AG09309 (cell line): ENCODE measurements around the gene LFNG.

Experiments used
- DNase-seq: peaks from one replicate; pipeline ENCODE4 v3.0.0-alpha.2; 2010; ENCODE audit warnings: low read depth
- H3K4me3 ChIP-seq: 2 replicates; pipeline ENCODE4 v1.5.1; 2011; ENCODE audit warnings: mild to moderate bottlenecking, low read depth, low read length, moderate library complexity; ENCODE audit not compliant: control insufficient read depth
- TF ChIP-seq, protein P1 (sequence below): IDR thresholded peaks from 2 replicates; pipeline ENCODE4 v1.5.1; 2011; ENCODE audit warnings: mild to moderate bottlenecking, low read depth, low read length, inconsistent platforms; ENCODE audit not compliant: insufficient read depth, control insufficient read depth; ENCODE audit errors: missing control alignments

The LFNG gene

DNA sequence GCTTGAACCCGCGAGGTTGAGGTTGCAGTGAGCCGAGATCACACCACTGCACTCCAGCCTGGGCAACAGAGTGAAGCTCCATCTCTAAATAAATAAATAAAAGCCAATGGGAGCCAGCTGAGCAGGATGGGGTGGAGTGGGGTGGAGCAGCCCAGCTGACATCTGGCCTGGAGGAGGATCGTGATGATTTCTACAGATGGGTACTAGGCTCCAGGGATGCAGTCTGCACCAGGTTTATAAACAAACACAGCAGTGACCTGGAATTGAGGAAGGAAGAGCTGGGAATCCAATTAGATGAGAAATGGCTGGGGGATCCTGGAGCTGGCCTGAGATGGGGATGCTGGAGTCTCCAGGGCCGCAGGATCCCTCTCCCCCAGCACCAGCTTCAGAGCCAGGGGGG, 36.1 kb upstream of the LFNG start:
- DNase-seq: no peak
- TF ChIP-seq, protein P1, sequence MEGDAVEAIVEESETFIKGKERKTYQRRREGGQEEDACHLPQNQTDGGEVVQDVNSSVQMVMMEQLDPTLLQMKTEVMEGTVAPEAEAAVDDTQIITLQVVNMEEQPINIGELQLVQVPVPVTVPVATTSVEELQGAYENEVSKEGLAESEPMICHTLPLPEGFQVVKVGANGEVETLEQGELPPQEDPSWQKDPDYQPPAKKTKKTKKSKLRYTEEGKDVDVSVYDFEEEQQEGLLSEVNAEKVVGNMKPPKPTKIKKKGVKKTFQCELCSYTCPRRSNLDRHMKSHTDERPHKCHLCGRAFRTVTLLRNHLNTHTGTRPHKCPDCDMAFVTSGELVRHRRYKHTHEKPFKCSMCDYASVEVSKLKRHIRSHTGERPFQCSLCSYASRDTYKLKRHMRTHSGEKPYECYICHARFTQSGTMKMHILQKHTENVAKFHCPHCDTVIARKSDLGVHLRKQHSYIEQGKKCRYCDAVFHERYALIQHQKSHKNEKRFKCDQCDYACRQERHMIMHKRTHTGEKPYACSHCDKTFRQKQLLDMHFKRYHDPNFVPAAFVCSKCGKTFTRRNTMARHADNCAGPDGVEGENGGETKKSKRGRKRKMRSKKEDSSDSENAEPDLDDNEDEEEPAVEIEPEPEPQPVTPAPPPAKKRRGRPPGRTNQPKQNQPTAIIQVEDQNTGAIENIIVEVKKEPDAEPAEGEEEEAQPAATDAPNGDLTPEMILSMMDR: no peak
- H3K4me3 ChIP-seq: no peak overlapping the region

DNA sequence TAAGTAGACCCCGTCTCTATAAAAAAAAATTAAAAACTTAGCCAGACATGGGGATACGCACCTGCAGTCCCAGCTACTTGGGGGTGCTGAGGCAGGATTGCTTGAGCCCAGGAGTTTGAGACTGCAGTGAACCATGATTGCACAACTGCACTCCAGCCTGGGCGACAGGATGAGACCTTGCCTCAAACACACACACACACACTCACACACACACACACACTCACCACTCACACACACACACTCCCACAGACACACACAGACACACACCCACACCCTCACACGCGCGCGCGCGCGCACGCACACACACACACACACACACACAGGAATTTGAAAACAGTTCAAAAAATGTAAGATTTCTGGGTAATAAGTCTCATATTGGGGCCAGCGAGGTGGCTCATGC, 34.7 kb upstream of the LFNG start:
- TF ChIP-seq, protein P1: no peak
- no peak for DNase-seq
- no peak overlapping the region for H3K4me3 ChIP-seq

DNA sequence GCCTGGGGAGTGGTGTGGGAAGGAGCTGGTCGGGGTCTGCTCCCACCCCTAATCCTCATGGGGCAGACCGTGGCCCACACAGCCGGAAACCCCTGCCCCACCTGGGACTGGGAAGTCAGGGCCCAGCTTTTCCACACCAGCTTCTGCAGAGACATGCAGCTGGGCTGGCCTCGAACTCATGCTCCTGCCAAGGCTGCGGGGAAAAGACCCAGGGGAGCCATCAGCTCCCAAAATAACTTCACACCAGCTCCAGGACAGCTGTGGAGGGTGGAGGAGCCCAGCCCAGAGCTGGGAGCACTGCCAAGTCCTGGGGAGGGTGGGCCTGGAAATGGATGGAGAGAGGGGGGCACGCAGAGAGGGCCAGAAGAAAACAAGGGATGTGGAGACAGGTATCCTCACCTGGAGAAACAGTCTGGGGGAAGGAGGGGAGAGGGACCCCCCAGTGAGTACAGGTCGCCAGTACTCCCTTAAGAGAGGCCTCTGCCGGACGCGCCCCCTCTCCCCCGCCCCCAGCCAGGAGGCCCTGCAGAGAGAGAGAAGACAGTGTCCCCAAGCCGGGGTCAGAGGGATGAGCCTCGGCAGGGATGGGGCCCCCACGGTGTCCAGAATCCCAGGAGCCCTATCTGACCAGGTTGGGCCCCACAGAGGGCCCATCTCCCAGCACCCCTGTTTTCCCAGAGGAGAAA, 31.8 kb upstream of the LFNG start:
- H3K4me3 ChIP-seq: no peak overlapping the region
- DNase-seq: no peak
- TF ChIP-seq, protein P1: no peak

- TF ChIP-seq, protein P1: no peak
- H3K4me3 ChIP-seq: no peak overlapping the region
- DNase-seq: no peak
Observed at GRCh38 chr7:2488272-2488645, 31.3 kb upstream of the LFNG start.

DNA sequence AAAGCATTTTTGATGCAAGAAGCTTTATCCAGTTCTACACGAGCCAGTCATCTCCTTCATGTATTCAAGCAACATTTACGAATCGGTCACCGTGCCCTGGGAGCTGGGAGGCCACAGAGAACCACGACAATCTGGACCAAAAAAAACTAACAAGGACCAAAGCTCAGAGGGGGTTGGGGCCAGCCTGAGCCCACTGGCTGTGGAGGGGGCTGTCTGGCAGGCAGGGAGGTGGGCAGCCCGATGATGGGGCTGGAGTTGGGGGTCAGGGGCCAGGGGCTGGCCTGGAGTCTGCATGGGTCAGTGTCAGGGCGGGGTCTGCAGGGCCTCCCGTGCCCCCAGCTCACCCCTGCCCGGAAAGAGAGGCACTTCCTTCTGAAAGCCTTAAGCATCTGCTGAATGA, 30.9 kb upstream of the LFNG start:
- no peak for DNase-seq
- no peak overlapping the region for H3K4me3 ChIP-seq
- TF ChIP-seq, protein P1: no peak

GRCh38 chr7:2490181-2490651, 29.4 kb upstream of the LFNG start:
- DNase-seq: no peak
- TF ChIP-seq, protein P1: no peak
- H3K4me3 ChIP-seq: no peak overlapping the region
